ENCODE measurements around the gene USP24. TPM values are rescaled to one million over a fixed set of nuclear protein-coding genes. Genes with fewer than 3 reads are reported as not detected.

Gene USP24
- total RNA-seq, 1 experiment from 2014 or later, result 40.9 TPM

DNA sequence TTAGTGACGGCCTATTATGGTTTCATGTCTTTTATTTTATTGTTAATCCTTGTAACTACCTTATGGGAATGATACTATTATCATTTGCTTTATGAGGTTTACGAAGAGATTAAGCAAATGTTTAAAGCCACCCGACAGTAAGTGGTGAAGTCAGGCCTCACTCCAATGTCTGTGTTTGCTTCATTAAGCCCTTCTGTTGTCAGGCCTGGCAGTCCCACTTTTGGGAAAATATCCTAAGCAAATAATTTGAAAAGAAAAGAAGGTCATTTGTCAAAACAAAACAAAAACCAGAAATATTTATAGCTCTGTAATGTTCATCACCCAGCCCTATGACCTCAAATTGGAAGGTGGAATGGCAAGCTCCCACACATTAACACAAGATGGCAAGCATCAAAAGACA lies 40.7 kb upstream of the USP24 start:
- no peak overlapping the region for H3K4me3 Mint-ChIP-seq
- CTCF ChIA-PET, result no interaction called here
- H3K4me1 Mint-ChIP-seq, result no peaks in the 10 kb centered on the region
- no peak for DNase-seq (ENCODE audit: low spot score)
- no peaks in the 10 kb centered on the region for H3K27me3 Mint-ChIP-seq (ENCODE audit: low read depth)
- TF ChIP-seq, protein P1, sequence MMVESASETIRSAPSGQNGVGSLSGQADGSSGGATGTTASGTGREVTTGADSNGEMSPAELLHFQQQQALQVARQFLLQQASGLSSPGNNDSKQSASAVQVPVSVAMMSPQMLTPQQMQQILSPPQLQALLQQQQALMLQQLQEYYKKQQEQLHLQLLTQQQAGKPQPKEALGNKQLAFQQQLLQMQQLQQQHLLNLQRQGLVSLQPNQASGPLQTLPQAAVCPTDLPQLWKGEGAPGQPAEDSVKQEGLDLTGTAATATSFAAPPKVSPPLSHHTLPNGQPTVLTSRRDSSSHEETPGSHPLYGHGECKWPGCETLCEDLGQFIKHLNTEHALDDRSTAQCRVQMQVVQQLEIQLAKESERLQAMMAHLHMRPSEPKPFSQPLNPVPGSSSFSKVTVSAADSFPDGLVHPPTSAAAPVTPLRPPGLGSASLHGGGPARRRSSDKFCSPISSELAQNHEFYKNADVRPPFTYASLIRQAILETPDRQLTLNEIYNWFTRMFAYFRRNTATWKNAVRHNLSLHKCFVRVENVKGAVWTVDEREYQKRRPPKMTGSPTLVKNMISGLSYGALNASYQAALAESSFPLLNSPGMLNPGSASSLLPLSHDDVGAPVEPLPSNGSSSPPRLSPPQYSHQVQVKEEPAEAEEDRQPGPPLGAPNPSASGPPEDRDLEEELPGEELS (CRISPR knock-in tag; IDR thresholded peaks at IDR 0.05), result no peak
- TF ChIP-seq NFE2L1 (CRISPR knock-in tag; IDR thresholded peaks at IDR 0.05), result no peak
- TF ChIP-seq, protein P2, sequence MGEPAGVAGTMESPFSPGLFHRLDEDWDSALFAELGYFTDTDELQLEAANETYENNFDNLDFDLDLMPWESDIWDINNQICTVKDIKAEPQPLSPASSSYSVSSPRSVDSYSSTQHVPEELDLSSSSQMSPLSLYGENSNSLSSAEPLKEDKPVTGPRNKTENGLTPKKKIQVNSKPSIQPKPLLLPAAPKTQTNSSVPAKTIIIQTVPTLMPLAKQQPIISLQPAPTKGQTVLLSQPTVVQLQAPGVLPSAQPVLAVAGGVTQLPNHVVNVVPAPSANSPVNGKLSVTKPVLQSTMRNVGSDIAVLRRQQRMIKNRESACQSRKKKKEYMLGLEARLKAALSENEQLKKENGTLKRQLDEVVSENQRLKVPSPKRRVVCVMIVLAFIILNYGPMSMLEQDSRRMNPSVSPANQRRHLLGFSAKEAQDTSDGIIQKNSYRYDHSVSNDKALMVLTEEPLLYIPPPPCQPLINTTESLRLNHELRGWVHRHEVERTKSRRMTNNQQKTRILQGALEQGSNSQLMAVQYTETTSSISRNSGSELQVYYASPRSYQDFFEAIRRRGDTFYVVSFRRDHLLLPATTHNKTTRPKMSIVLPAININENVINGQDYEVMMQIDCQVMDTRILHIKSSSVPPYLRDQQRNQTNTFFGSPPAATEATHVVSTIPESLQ (CRISPR knock-in tag; IDR thresholded peaks at IDR 0.05), result no peak
- TF ChIP-seq, protein P3, sequence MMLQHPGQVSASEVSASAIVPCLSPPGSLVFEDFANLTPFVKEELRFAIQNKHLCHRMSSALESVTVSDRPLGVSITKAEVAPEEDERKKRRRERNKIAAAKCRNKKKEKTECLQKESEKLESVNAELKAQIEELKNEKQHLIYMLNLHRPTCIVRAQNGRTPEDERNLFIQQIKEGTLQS (CRISPR knock-in tag; conservative IDR thresholded peaks at IDR 0.05), result no peak
- TF ChIP-seq TCF7 (CRISPR knock-in tag; IDR thresholded peaks at IDR 0.05; ENCODE audit: low read depth), result no peak
- TF ChIP-seq, protein P4, sequence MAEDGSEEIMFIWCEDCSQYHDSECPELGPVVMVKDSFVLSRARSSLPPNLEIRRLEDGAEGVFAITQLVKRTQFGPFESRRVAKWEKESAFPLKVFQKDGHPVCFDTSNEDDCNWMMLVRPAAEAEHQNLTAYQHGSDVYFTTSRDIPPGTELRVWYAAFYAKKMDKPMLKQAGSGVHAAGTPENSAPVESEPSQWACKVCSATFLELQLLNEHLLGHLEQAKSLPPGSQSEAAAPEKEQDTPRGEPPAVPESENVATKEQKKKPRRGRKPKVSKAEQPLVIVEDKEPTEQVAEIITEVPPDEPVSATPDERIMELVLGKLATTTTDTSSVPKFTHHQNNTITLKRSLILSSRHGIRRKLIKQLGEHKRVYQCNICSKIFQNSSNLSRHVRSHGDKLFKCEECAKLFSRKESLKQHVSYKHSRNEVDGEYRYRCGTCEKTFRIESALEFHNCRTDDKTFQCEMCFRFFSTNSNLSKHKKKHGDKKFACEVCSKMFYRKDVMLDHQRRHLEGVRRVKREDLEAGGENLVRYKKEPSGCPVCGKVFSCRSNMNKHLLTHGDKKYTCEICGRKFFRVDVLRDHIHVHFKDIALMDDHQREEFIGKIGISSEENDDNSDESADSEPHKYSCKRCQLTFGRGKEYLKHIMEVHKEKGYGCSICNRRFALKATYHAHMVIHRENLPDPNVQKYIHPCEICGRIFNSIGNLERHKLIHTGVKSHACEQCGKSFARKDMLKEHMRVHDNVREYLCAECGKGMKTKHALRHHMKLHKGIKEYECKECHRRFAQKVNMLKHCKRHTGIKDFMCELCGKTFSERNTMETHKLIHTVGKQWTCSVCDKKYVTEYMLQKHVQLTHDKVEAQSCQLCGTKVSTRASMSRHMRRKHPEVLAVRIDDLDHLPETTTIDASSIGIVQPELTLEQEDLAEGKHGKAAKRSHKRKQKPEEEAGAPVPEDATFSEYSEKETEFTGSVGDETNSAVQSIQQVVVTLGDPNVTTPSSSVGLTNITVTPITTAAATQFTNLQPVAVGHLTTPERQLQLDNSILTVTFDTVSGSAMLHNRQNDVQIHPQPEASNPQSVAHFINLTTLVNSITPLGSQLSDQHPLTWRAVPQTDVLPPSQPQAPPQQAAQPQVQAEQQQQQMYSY (CRISPR knock-in tag; IDR thresholded peaks at IDR 0.05), result no peak
- TF ChIP-seq ESRRA (CRISPR knock-in tag; IDR thresholded peaks at IDR 0.05; ENCODE audit: borderline replicate concordance), result no peak
- TF ChIP-seq NR2C2 (CRISPR knock-in tag; IDR thresholded peaks at IDR 0.05), result no peak
- no peak for TF ChIP-seq JAZF1 (CRISPR knock-in tag; IDR thresholded peaks at IDR 0.05)
- TF ChIP-seq, protein P5, sequence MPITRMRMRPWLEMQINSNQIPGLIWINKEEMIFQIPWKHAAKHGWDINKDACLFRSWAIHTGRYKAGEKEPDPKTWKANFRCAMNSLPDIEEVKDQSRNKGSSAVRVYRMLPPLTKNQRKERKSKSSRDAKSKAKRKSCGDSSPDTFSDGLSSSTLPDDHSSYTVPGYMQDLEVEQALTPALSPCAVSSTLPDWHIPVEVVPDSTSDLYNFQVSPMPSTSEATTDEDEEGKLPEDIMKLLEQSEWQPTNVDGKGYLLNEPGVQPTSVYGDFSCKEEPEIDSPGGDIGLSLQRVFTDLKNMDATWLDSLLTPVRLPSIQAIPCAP (CRISPR knock-in tag; IDR thresholded peaks at IDR 0.05), result no peak
- TF ChIP-seq, protein P6, sequence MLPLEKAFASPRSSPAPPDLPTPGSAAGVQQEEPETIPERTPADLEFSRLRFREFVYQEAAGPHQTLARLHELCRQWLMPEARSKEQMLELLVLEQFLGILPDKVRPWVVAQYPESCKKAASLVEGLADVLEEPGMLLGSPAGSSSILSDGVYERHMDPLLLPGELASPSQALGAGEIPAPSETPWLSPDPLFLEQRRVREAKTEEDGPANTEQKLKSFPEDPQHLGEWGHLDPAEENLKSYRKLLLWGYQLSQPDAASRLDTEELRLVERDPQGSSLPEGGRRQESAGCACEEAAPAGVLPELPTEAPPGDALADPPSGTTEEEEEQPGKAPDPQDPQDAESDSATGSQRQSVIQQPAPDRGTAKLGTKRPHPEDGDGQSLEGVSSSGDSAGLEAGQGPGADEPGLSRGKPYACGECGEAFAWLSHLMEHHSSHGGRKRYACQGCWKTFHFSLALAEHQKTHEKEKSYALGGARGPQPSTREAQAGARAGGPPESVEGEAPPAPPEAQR (CRISPR knock-in tag; IDR thresholded peaks at IDR 0.05), result no peak
- TF ChIP-seq ZNF219 (CRISPR knock-in tag; IDR thresholded peaks at IDR 0.05; ENCODE audit: borderline replicate concordance), result no peak
- no peak for TF ChIP-seq GTF2I (CRISPR knock-in tag; conservative IDR thresholded peaks at IDR 0.05)
- TF ChIP-seq IRF2 (CRISPR knock-in tag; IDR thresholded peaks at IDR 0.05; ENCODE audit: borderline replicate concordance, low read depth), result no peak
- TF ChIP-seq, protein P7, sequence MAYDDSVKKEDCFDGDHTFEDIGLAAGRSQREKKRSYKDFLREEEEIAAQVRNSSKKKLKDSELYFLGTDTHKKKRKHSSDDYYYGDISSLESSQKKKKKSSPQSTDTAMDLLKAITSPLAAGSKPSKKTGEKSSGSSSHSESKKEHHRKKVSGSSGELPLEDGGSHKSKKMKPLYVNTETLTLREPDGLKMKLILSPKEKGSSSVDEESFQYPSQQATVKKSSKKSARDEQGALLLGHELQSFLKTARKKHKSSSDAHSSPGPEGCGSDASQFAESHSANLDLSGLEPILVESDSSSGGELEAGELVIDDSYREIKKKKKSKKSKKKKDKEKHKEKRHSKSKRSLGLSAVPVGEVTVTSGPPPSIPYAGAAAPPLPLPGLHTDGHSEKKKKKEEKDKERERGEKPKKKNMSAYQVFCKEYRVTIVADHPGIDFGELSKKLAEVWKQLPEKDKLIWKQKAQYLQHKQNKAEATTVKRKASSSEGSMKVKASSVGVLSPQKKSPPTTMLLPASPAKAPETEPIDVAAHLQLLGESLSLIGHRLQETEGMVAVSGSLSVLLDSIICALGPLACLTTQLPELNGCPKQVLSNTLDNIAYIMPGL (CRISPR knock-in tag; IDR thresholded peaks at IDR 0.05), result no peak
- TF ChIP-seq, protein P8, sequence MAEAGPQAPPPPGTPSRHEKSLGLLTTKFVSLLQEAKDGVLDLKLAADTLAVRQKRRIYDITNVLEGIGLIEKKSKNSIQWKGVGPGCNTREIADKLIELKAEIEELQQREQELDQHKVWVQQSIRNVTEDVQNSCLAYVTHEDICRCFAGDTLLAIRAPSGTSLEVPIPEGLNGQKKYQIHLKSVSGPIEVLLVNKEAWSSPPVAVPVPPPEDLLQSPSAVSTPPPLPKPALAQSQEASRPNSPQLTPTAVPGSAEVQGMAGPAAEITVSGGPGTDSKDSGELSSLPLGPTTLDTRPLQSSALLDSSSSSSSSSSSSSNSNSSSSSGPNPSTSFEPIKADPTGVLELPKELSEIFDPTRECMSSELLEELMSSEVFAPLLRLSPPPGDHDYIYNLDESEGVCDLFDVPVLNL (CRISPR knock-in tag; IDR thresholded peaks at IDR 0.05; ENCODE audit: borderline replicate concordance, low read depth), result no peak
- TF ChIP-seq EMX1 (CRISPR knock-in tag; IDR thresholded peaks at IDR 0.05), result no peak
- POLR2A ChIA-PET, result no interaction called here
- H3K27ac Mint-ChIP-seq, result no peak overlapping the region
- H3K9me3 Mint-ChIP-seq, result no peaks in the 10 kb centered on the region
- H3K36me3 Mint-ChIP-seq, result no peaks in the 10 kb centered on the region
- no peak for ATAC-seq
